Measurements from ENCODE around the gene ME3. TPM values are rescaled to one million over a fixed set of nuclear protein-coding genes. Genes with fewer than 3 reads are reported as not detected.

The ME3 gene
- total RNA-seq, 1 donor from 2014 or later: 28.5 TPM

DNA sequence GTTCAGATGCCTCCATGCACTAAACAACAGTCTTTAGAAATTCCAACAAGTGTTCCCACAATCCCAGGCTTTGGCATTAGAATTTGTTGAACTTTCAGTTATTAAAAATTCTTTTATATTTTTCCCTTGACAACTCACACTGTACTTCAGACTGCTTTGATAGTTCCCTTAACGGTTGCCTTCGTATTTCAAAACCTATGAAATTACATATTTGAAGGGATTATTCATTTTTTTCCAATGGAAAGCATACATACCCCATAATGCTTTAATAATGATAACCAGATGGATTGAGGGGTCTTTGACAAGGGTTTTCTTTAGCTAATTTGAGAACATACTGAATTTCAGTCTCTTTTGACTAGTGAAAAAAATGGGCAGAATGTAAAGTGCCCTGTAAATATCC is 76.5 kb downstream of the ME3 start:
- H3K27me3 ChIP-seq: no peaks in the 10 kb centered on the region
- no peak for DNase-seq (ENCODE audit: extremely low spot score in 2 of 2)
- TF ChIP-seq POLR2AphosphoS5 (IDR thresholded peaks at IDR 0.05; ENCODE audit: insufficient read depth in 1 of 2, low read depth in 1 of 2) (no peak), POLR2A (IDR thresholded peaks at IDR 0.05) (no peak)
- TF ChIP-seq, protein P1, sequence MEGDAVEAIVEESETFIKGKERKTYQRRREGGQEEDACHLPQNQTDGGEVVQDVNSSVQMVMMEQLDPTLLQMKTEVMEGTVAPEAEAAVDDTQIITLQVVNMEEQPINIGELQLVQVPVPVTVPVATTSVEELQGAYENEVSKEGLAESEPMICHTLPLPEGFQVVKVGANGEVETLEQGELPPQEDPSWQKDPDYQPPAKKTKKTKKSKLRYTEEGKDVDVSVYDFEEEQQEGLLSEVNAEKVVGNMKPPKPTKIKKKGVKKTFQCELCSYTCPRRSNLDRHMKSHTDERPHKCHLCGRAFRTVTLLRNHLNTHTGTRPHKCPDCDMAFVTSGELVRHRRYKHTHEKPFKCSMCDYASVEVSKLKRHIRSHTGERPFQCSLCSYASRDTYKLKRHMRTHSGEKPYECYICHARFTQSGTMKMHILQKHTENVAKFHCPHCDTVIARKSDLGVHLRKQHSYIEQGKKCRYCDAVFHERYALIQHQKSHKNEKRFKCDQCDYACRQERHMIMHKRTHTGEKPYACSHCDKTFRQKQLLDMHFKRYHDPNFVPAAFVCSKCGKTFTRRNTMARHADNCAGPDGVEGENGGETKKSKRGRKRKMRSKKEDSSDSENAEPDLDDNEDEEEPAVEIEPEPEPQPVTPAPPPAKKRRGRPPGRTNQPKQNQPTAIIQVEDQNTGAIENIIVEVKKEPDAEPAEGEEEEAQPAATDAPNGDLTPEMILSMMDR (IDR thresholded peaks at IDR 0.05): no peak
- H3K27ac ChIP-seq: no peak overlapping the region
- no peak overlapping the region for H3K4me3 ChIP-seq
- intact Hi-C loops (cut with DNase I): loop anchor here (5.0 kb wide), 1 partner anchor 301 kb away; no protein-coding TSS in a partner anchor
- H3K9me3 ChIP-seq: no peaks in the 10 kb centered on the region
- H3K4me1 ChIP-seq: peaks cover 34% of the 10 kb centered on the region
- H3K36me3 ChIP-seq: no peaks in the 10 kb centered on the region

DNA sequence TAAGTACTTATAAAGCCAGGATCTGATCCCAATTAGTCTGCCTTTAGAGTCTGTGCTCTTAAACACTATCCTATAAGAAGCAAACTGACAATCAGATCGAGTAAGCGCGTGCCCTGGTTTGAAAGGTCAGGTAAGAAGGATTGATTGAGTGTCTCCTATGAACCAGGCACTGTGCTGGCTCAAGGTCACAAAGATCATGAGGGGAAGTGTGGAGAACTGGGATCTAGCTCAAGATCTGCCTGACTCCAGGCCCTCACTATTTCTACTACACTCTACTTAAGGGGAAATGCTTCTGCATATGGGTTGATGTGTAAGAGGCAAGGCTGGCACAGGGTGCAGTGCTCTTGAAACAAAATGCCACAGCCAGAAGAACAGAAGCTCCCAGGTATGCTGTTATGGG is 77.0 kb downstream of the ME3 start:
- TF ChIP-seq POLR2A (IDR thresholded peaks at IDR 0.05): no peak
- TF ChIP-seq, protein P1 (IDR thresholded peaks at IDR 0.05): no peak
- Histone ChIP-seq H3K27me3 (no peaks in the 10 kb centered on the region), H3K36me3 (no peaks in the 10 kb centered on the region), H3K9me3 (no peaks in the 10 kb centered on the region), H3K4me3 (no peak overlapping the region), H3K4me1 (peaks cover 36% of the 10 kb centered on the region), H3K27ac (no peak overlapping the region)
- intact Hi-C loops (cut with DNase I): loop anchor here (5.0 kb wide), 1 partner anchor 302 kb away; no protein-coding TSS in a partner anchor
- no peak for DNase-seq (ENCODE audit: extremely low spot score in 2 of 2)

DNA sequence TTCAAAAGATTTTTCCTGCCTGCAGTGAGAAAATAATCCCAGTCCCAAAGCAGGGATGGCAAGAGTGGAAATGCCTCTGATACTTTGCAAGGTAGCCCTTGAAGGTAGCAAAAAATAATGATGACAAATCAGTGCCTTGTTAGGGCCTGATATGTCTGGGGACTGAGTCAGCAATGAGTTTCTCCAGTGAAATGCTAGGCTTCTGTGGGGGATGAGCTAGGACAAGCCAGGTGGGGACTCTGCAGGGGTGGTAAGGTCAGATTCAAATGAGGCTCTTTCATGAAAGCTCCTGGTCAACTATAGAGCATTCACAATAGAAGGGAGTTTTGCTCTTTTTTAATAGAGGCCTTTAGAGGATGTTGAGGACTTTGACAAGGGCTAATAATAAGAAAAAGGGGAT is 77.7 kb downstream of the ME3 start:
- DNase-seq (ENCODE audit: extremely low spot score in 2 of 2): no peak
- peaks cover 36% of the 10 kb centered on the region for H3K4me1 ChIP-seq
- intact Hi-C loops (cut with DNase I): loop anchor here (5.0 kb wide), 1 partner anchor 303 kb away; no protein-coding TSS in a partner anchor

DNA sequence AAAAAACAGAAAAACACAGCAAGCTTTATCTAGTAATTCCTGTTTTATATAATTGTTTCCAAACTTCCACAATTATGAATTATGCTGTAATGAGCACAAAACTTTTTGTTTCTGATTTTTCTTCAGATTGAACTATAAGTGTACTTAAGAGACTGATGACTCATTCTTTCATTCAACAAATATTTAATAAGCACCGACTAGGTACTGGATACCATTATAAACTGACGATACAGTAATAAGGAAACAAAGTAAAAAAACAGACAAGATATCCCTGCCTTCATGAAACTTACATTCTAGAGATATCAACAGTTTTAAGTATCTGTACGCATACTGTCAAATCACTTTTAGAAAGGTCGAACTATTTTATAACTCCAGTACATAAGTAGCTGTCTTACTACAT is 78.6 kb downstream of the ME3 start:
- H3K27ac ChIP-seq: no peak overlapping the region
- H3K27me3 ChIP-seq: no peaks in the 10 kb centered on the region
- DNase-seq (ENCODE audit: extremely low spot score in 2 of 2): no peak
- H3K36me3 ChIP-seq: no peaks in the 10 kb centered on the region
- H3K4me1 ChIP-seq: peaks cover 36% of the 10 kb centered on the region
- H3K4me3 ChIP-seq: no peak overlapping the region
- TF ChIP-seq, protein P1 (IDR thresholded peaks at IDR 0.05): no peak
- TF ChIP-seq POLR2A (IDR thresholded peaks at IDR 0.05) (no peak), POLR2AphosphoS5 (IDR thresholded peaks at IDR 0.05; ENCODE audit: insufficient read depth in 1 of 2, low read depth in 1 of 2) (no peak)
- H3K9me3 ChIP-seq: no peaks in the 10 kb centered on the region
- intact Hi-C loops (cut with DNase I): no loop called here

More for the DNA sequence above, 77.7 kb downstream of the ME3 start:
- no peak overlapping the region for H3K27ac ChIP-seq
- no peaks in the 10 kb centered on the region for H3K27me3 ChIP-seq
- TF ChIP-seq POLR2AphosphoS5 (IDR thresholded peaks at IDR 0.05; ENCODE audit: insufficient read depth in 1 of 2, low read depth in 1 of 2) (no peak), POLR2A (IDR thresholded peaks at IDR 0.05) (no peak)
- TF ChIP-seq, protein P1 (IDR thresholded peaks at IDR 0.05): no peak
- no peaks in the 10 kb centered on the region for H3K36me3 ChIP-seq
- no peaks in the 10 kb centered on the region for H3K9me3 ChIP-seq
- no peak overlapping the region for H3K4me3 ChIP-seq

DNA sequence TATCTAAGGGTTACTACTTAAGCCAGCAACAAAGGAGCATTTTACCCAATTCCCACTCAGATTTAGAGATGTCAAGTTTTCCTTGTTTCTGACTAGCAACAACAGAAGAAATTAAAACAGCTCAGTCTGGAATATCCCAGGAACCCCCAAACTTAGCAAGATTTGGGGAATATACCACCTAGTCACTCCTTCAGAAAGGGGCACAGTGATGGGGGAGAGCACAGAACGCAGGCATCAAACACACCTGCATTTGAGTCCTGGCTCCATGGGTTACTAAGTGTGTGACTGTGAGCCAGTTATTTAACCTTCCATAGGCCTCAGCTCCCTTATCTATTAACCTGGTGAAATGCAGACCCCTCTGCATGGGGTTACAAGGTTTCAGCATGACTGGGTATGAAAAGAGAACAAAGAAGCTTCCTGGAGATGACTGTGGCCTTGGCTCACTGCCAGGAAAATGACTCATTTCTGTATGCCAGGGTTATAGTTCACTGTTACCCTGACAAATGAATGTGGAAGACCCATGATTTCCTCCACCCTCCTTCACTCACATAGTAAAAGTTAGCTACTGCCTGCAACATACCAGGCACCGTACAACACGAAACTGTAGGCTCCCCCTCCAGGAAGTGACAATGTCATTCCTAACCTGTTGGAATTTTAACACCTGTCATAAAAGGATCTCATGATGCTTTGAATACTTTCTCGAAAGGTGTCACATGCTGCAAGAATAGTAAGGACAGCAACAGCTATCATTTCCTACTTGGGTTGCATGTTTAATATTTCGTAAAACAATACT is 79.6 kb downstream of the ME3 start:
- no peak overlapping the region for H3K27ac ChIP-seq
- no peaks in the 10 kb centered on the region for H3K9me3 ChIP-seq
- no peak for DNase-seq (ENCODE audit: extremely low spot score in 2 of 2)
- no peaks in the 10 kb centered on the region for H3K36me3 ChIP-seq
- intact Hi-C loops (cut with DNase I): no loop called here
- H3K4me1 ChIP-seq: peaks cover 36% of the 10 kb centered on the region
- no peak overlapping the region for H3K4me3 ChIP-seq
- no peaks in the 10 kb centered on the region for H3K27me3 ChIP-seq
- TF ChIP-seq POLR2A (IDR thresholded peaks at IDR 0.05): no peak
- no peak for TF ChIP-seq POLR2AphosphoS5 (IDR thresholded peaks at IDR 0.05; ENCODE audit: insufficient read depth in 1 of 2, low read depth in 1 of 2)

Data from vagina (tissue), 2 donors.